ENCODE measurements around the gene OR10A2. TPM values are rescaled to one million over a fixed set of nuclear protein-coding genes. Genes with fewer than 3 reads are reported as not detected.
"Not testable (repeated sequence)": the region's sequence is repeated elsewhere in the genome, so short reads cannot be mapped to it uniquely, and the experiment has no call there.

The OR10A2 gene
- total RNA-seq, 1 donor from 2014 or later, result not detected

GRCh38 chr11:6882751-6883150 lies 19.9 kb downstream of the OR10A2 start:
- TF ChIP-seq CTCF (IDR thresholded peaks at IDR 0.05; ENCODE audit: borderline replicate concordance), result no peak
- intact Hi-C loops (cut with micrococcal nuclease), result no loop called here
- H3K36me3 ChIP-seq, result no peaks in the 10 kb centered on the region
- H3K27ac ChIP-seq (replicated peaks), result no peak overlapping the region
- DNase-seq, result no peak
- H3K4me1 ChIP-seq, result no peaks in the 10 kb centered on the region
- no peaks in the 10 kb centered on the region for H3K9me3 ChIP-seq (replicated peaks)
- H3K27me3 ChIP-seq (ENCODE audit: low read depth), result peaks cover 8% of the 10 kb centered on the region
- no peak overlapping the region for H3K4me3 ChIP-seq

GRCh38 chr11:6887711-6888110 lies 24.9 kb downstream of the OR10A2 start:
- intact Hi-C loops (cut with micrococcal nuclease); H3K27me3 ChIP-seq (ENCODE audit: low read depth): not testable (repeated sequence)

GRCh38 chr11:6888830-6889229 lies 26.0 kb downstream of the OR10A2 start:
- TF ChIP-seq CTCF (IDR thresholded peaks at IDR 0.05; ENCODE audit: borderline replicate concordance), result no peak
- DNase-seq, result no peak
- H3K4me1 ChIP-seq, result no peaks in the 10 kb centered on the region
- H3K27me3 ChIP-seq (ENCODE audit: low read depth), result peaks cover 6% of the 10 kb centered on the region
- H3K27ac ChIP-seq (replicated peaks), result no peak overlapping the region
- no peaks in the 10 kb centered on the region for H3K36me3 ChIP-seq
- H3K4me3 ChIP-seq, result no peak overlapping the region
- H3K9me3 ChIP-seq (replicated peaks), result peaks cover 10% of the 10 kb centered on the region
- intact Hi-C loops (cut with micrococcal nuclease), result no loop called here

More at GRCh38 chr11:6887711-6888110, 24.9 kb downstream of the OR10A2 start:
- H3K4me1 ChIP-seq; H3K27ac ChIP-seq (replicated peaks); H3K9me3 ChIP-seq (replicated peaks); H3K36me3 ChIP-seq; H3K4me3 ChIP-seq; DNase-seq: not testable (repeated sequence)

GRCh38 chr11:6889835-6890234 lies 27.0 kb downstream of the OR10A2 start:
- Histone ChIP-seq H3K9me3 (replicated peaks) (peaks cover 10% of the 10 kb centered on the region), H3K4me1 (no peaks in the 10 kb centered on the region), H3K27ac (replicated peaks) (no peak overlapping the region), H3K27me3 (ENCODE audit: low read depth) (no peaks in the 10 kb centered on the region), H3K36me3 (no peaks in the 10 kb centered on the region), H3K4me3 (no peak overlapping the region)
- TF ChIP-seq CTCF (IDR thresholded peaks at IDR 0.05; ENCODE audit: borderline replicate concordance), result no peak
- intact Hi-C loops (cut with micrococcal nuclease), result no loop called here
- no peak for DNase-seq

GRCh38 chr11:6892400-6892799 lies 29.5 kb downstream of the OR10A2 start, which contains the start of gene OR2D2:
OR2D2 (minus strand) TSS chr11:6892500; CDS start chr11:6892500, 0 bp downstream.
- intact Hi-C loops (cut with micrococcal nuclease), result no loop called here
- no peak for DNase-seq
- no peak for TF ChIP-seq CTCF (IDR thresholded peaks at IDR 0.05; ENCODE audit: borderline replicate concordance)

GRCh38 chr11:6894097-6894496 lies 31.2 kb downstream of the OR10A2 start:
- Histone ChIP-seq H3K36me3 (no peaks in the 10 kb centered on the region), H3K27me3 (ENCODE audit: low read depth) (no peaks in the 10 kb centered on the region), H3K4me3 (no peak overlapping the region), H3K4me1 (no peaks in the 10 kb centered on the region), H3K9me3 (replicated peaks) (peaks cover 4% of the 10 kb centered on the region), H3K27ac (replicated peaks) (no peak overlapping the region)
- no peak for TF ChIP-seq CTCF (IDR thresholded peaks at IDR 0.05; ENCODE audit: borderline replicate concordance)
- intact Hi-C loops (cut with micrococcal nuclease), result no loop called here
- DNase-seq, result no peak

More at GRCh38 chr11:6892400-6892799, 29.5 kb downstream of the OR10A2 start, which contains the start of gene OR2D2:
- Histone ChIP-seq H3K27ac (replicated peaks) (no peak within 1 kb of the TSS), H3K27me3 (ENCODE audit: low read depth) (no peaks in the 10 kb centered on the region), H3K4me1 (no peaks in the 10 kb centered on the region), H3K36me3 (no peaks in the 10 kb centered on the region), H3K4me3 (no peak within 1 kb of the TSS), H3K9me3 (replicated peaks) (peaks cover 10% of the 10 kb centered on the region)

All from left ventricle myocardium inferior (tissue), 1 donor.